PFSK-1 (cell line): ENCODE results near the gene CYTH1.

ENCODE experiments used
- FOXP2 ChIP-seq: optimal IDR thresholded peaks from 2 replicates; pipeline ENCODE3; 2011; ENCODE audit warnings: borderline replicate concordance, control low read depth, inconsistent platforms; ENCODE audit not compliant: insufficient read depth; ENCODE audit errors: extremely low read length, extremely low read depth
- POLR2AphosphoS5 ChIP-seq: IDR thresholded peaks from 2 replicates; pipeline ENCODE4 v1.6.1; 2012; ENCODE audit warnings: low read depth, mild to moderate bottlenecking, control low read depth, low read length, moderate library complexity
- REST ChIP-seq, 2 experiments: IDR thresholded peaks; 2 replicates each; pipeline versions ENCODE4 v1.6.1 to v1.8.0; 2011 to 2012; ENCODE audit warnings: low read depth in 2 of 2, low read length in 2 of 2, control low read depth in 1 of 2, inconsistent platforms in 1 of 2, mild to moderate bottlenecking in 1 of 2, moderate library complexity in 1 of 2; ENCODE audit not compliant: insufficient read depth in 1 of 2
- SIN3A ChIP-seq: IDR thresholded peaks from 2 replicates; pipeline ENCODE4 v1.6.1; 2012; ENCODE audit warnings: mild to moderate bottlenecking, low read length, moderate library complexity, borderline replicate concordance; ENCODE audit not compliant: insufficient read depth
- TAF1 ChIP-seq: IDR thresholded peaks from 2 replicates; pipeline ENCODE4 v1.6.1; 2012; ENCODE audit warnings: low read length, control low read depth, borderline replicate concordance; ENCODE audit not compliant: insufficient read depth

CYTH1 gene

GRCh38 chr17:78715000-78715771 is 66.9 kb downstream of the CYTH1 start:
- TF ChIP-seq TAF1 (no peak), SIN3A (no peak), POLR2AphosphoS5 (no peak), REST (IDR thresholded peaks at IDR 0.05; ENCODE audit: insufficient read depth in 1 of 2, low read depth in 2 of 2, low read length in 2 of 2) (no peak), FOXP2 (no peak)

GRCh38 chr17:78714534-78714933 is 67.5 kb downstream of the CYTH1 start:
- no peak for TF ChIP-seq POLR2AphosphoS5
- no peak for TF ChIP-seq FOXP2
- no peak for TF ChIP-seq REST (IDR thresholded peaks at IDR 0.05; ENCODE audit: insufficient read depth in 1 of 2, low read depth in 2 of 2, low read length in 2 of 2)

GRCh38 chr17:78712043-78712442 is 70.0 kb downstream of the CYTH1 start:
- TF ChIP-seq REST (IDR thresholded peaks at IDR 0.05; ENCODE audit: insufficient read depth in 1 of 2, low read depth in 2 of 2, low read length in 2 of 2) (no peak), TAF1 (no peak), POLR2AphosphoS5 (no peak), FOXP2 (no peak), SIN3A (no peak)

- TF ChIP-seq POLR2AphosphoS5 (no peak), FOXP2 (no peak), SIN3A (no peak), REST (IDR thresholded peaks at IDR 0.05; ENCODE audit: insufficient read depth in 1 of 2, low read depth in 2 of 2, low read length in 2 of 2) (no peak), TAF1 (no peak)
Observed at GRCh38 chr17:78710607-78711006, 71.5 kb downstream of the CYTH1 start.

- TF ChIP-seq SIN3A (no peak), POLR2AphosphoS5 (no peak), FOXP2 (no peak), TAF1 (no peak), REST (IDR thresholded peaks at IDR 0.05; ENCODE audit: insufficient read depth in 1 of 2, low read depth in 2 of 2, low read length in 2 of 2) (no peak)
Observed at GRCh38 chr17:78709751-78710181, 72.3 kb downstream of the CYTH1 start.
